ENCODE data around the gene AGER.
A peak's percentile ranks its signal among the peaks of the same experiment; 100 is the strongest.
"Not testable (repeated sequence)": the region's sequence is repeated elsewhere in the genome, so short reads cannot be mapped to it uniquely, and the experiment has no call there.

Gene AGER

GRCh38 chr6:32186151-32186840, 2.2 kb upstream of the AGER start:
- not testable (repeated sequence) for DNase-seq (ENCODE audit: low spot score)

GRCh38 chr6:32185681-32186131, 1.7 kb upstream of the AGER start:
- DNase-seq (ENCODE audit: low spot score) = peak; percentile 81

GRCh38 chr6:32183483-32184083, 470 bp downstream of the AGER start:
- no peak for DNase-seq (ENCODE audit: low spot score)

- DNase-seq (ENCODE audit: low spot score) = no peak
Observed at GRCh38 chr6:32183030-32183429, 1.0 kb downstream of the AGER start.

DNA sequence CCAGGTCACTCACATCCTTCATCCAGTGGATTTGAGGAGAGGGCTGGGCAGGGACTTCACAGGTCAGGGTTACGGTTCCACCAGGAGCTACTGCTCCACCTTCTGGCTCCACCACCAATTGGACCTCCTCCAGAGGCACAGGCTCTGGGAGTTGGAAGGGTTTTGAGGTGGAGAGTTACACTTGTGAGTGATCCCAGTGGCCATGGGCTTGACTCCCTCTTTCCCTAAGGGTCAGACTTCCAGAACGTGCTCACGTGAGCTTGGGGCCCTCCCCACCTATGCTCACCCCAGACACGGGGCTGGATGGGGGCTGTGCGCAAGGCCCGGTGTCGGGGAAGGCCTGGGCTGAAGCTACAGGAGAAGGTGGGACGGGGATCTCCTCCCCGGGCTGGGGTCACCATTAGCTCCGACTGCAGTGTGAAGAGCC, 1.5 kb downstream of the AGER start:
- no peak for DNase-seq (ENCODE audit: low spot score)

DNA sequence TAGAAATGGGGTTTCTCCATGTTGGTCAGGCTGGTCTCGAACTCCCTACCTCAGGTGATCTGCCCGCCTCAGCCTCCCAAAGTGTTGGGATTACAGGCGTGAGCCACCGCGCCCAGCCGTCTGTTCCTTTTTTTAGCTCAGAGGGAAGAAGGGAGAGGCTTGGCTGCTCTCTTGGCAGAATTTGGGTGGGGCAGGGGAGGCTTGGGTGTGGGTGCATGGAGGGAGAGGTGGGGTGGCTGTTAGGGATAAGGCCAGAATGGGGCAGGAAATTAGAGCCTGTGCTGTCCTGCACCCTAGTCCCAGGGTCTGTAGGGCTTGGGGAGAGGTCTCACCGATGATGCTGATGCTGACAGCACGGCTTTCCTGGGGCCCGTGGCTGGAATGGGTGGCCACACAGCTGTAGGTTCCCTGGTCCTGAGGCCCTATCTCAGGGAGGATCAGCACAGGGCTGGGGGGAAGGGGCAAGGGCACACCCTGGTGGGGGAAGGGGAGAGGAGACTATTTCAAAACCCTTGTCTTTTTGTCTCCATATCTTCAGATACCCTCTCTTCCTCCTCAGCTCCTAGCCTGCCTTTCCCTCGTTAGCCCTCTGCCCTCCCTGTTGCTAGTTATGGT, 2.0 kb downstream of the AGER start:
- no peak for DNase-seq (ENCODE audit: low spot score)

GRCh38 chr6:32181148-32181702, 2.8 kb downstream of the AGER start:
- no peak for DNase-seq (ENCODE audit: low spot score)

- no peak for DNase-seq (ENCODE audit: low spot score)
Observed at GRCh38 chr6:32179766-32180405, 4.2 kb downstream of the AGER start.

GRCh38 chr6:32178547-32179440, 5.3 kb downstream of the AGER start:
- DNase-seq (ENCODE audit: low spot score) = no peak

- DNase-seq (ENCODE audit: low spot score) = peak; percentile 96
Observed at GRCh38 chr6:32177788-32178546, 6.1 kb downstream of the AGER start, which contains the start of gene RNF5. RNF5 (plus strand) TSS chr6:32178405; CDS start chr6:32178512, 107 bp downstream.

GRCh38 chr6:32177183-32177787, 6.8 kb downstream of the AGER start:
- DNase-seq (ENCODE audit: low spot score) = no peak

- DNase-seq (ENCODE audit: low spot score) = peak; percentile 46
Observed at GRCh38 chr6:32176476-32177182, 7.4 kb downstream of the AGER start.

DNA sequence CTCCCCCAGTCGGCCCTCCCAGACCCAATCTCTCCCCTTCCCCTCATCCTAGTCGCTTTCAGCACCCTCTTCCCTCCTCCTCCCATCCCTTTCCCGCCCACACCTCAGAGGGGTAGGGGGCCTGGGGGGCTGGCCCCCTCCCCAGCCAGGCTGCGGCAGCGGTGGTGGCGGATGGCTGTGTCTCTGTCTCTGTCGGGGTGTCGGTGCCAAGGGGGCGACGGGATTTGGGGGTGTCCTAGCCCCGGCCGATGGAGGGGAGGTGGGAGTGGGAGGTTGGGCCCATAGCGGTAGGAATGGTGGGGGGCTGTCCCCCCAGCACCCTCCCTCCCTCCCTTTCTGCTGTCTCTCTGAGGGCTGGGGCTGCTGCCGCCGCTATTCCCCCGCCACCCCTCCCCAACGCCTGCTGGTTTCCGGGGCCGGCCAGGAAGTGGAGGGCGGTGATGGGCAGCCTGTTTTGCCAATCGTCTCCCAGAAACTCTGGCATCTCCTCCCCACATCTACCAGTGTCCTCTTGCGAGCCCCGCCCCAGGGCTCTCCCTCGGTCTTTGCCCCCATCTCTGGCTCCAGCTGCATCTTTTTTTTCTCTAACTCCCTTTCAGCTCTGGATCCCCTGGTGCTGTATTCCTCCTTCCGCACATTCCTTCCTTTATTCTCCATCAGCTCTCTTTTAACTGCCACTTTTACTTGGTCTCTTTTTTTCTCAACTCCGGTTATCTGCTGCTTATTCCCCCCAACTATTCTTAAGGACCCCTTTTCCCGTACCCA, 8.2 kb downstream of the AGER start, which contains the start of gene AGPAT1:
AGPAT1 (minus strand) TSS at position 374 of the 765 bp plus-strand sequence. CDS start 4,588 bp downstream, outside the sequence.
- DNase-seq (ENCODE audit: low spot score) = peak; percentile 94

DNA sequence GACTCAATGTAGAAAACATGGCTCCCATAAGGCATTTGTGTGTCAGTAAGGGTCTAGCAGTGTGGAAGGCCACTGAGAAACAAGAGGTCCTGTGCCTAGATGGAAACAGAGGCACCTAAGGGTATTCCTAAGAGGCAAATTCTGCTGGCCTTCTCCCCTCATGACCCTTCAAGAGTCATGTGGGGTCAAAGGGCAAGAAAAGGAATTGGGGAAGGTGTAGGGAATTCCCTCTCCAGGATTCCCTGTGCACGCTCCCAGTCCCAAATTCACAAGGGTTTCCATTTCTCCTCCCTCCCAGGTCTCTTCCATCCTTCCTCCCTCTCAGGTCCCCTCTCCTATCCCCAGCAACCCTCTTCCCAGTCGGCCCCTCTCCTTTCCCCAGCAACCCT, 8.7 kb downstream of the AGER start:
- no peak for DNase-seq (ENCODE audit: low spot score)

GRCh38 chr6:32174416-32174815, 9.6 kb downstream of the AGER start:
- no peak for DNase-seq (ENCODE audit: low spot score)

GRCh38 chr6:32173051-32173727, 10.9 kb downstream of the AGER start:
- DNase-seq (ENCODE audit: low spot score) = no peak

- DNase-seq (ENCODE audit: low spot score) = no peak
Observed at GRCh38 chr6:32171234-32171633, 12.8 kb downstream of the AGER start.

GRCh38 chr6:32170294-32170693, 13.8 kb downstream of the AGER start:
- no peak for DNase-seq (ENCODE audit: low spot score)

Data from ecto neural progenitor cell (in vitro differentiated cells).